DOHH2 (cell line): ENCODE results near the gene ITIH2.

Experiments used
- H3F3A ChIP-seq: fragments of 200-600 bp; sonication (generic), shearing (Covaris generic); 2 replicates; pipeline ENCODE4 v1.6.0; 2016; ENCODE audit warnings: antibody characterized with exemption, mild to moderate bottlenecking; ENCODE audit not compliant: control insufficient read depth, insufficient read depth
- H3K27ac ChIP-seq: fragments of 200-600 bp; sonication (generic); 2 replicates; pipeline ENCODE4 v1.5.1; 2014; ENCODE audit warnings: low read depth, mild to moderate bottlenecking, low read length, moderate library complexity
- H3K27me3 ChIP-seq: fragments of 200-600 bp; sonication (generic); 2 replicates; pipeline ENCODE4 v1.6.1; 2014; ENCODE audit warnings: mild to moderate bottlenecking, low read length, mixed read lengths; ENCODE audit not compliant: control insufficient read depth
- H3K36me3 ChIP-seq: fragments of 200-600 bp; sonication (generic); 2 replicates; pipeline ENCODE4 v1.6.1; 2014; ENCODE audit warnings: mild to moderate bottlenecking, low read length, moderate library complexity, mixed read lengths; ENCODE audit not compliant: control insufficient read depth
- H3K4me1 ChIP-seq: fragments of 200-600 bp; sonication (generic); 2 replicates; pipeline ENCODE4 v1.6.1; 2014; ENCODE audit warnings: mild to moderate bottlenecking, low read length, mixed read lengths; ENCODE audit not compliant: control insufficient read depth
- H3K4me2 ChIP-seq: fragments of 200-600 bp; sonication (generic); 2 replicates; pipeline ENCODE4 v1.6.0; 2014; ENCODE audit warnings: mild to moderate bottlenecking, low read length, moderate library complexity
- H3K4me3 ChIP-seq: fragments of 200-600 bp; sonication (generic); 2 replicates; pipeline ENCODE4 v1.5.1; 2014; ENCODE audit warnings: mild to moderate bottlenecking, low read length, mixed read lengths
- H3K79me2 ChIP-seq: fragments of 200-600 bp; sonication (generic); 2 replicates; pipeline ENCODE4 v1.6.1; 2014; ENCODE audit warnings: mild to moderate bottlenecking, low read length, mixed read lengths; ENCODE audit not compliant: control insufficient read depth
- H3K9me2 ChIP-seq: fragments of 200-600 bp; sonication (generic); replicated peaks from 2 replicates; pipeline ENCODE4 v1.6.1; 2014; ENCODE audit warnings: mild to moderate bottlenecking, low read length, mixed read lengths; ENCODE audit not compliant: control insufficient read depth
- H3K9me3 ChIP-seq: fragments of 200-600 bp; sonication (generic); 2 replicates; pipeline ENCODE4 v1.6.1; 2014; ENCODE audit warnings: antibody characterized with exemption, low read length, mixed read lengths; ENCODE audit not compliant: control insufficient read depth, insufficient read depth
- H4K20me1 ChIP-seq: fragments of 200-600 bp; sonication (generic); 2 replicates; pipeline ENCODE4 v1.6.0; 2014; ENCODE audit warnings: low read depth, mild to moderate bottlenecking, antibody characterized with exemption, low read length, moderate library complexity; ENCODE audit not compliant: control insufficient read depth, insufficient read depth
- CTCF ChIP-seq: fragments of 200-600 bp; sonication (generic); IDR thresholded peaks from one replicate; pipeline ENCODE4 v1.5.1; 2014; ENCODE audit warnings: antibody characterized with exemption, mild to moderate bottlenecking, low read depth, low read length; ENCODE audit not compliant: poor library complexity, severe bottlenecking
- EZH2phosphoT487 ChIP-seq: fragments of 200-600 bp; sonication (generic); IDR thresholded peaks from 2 replicates; pipeline ENCODE4 v1.6.1; 2017; ENCODE audit warnings: borderline replicate concordance, mild to moderate bottlenecking, antibody characterized with exemption, low read length, moderate library complexity, mixed read lengths

Gene ITIH2

GRCh38 chr10:7666253-7667023 lies 36.7 kb upstream of the ITIH2 start, which contains the start of gene ITIH5:
Gene ITIH5, minus strand, starts transcription at chr10:7666966. Its CDS starts 74 bp downstream, at chr10:7666892.
- Histone ChIP-seq H3K4me2 (no peak within 1 kb of the TSS), H3K79me2 (no peaks in the 10 kb centered on the region), H3K36me3 (no peaks in the 10 kb centered on the region), H3K27me3 (peaks cover 4% of the 10 kb centered on the region; the same call in 1 of the 2 replicates), H3K9me3 (no peaks in the 10 kb centered on the region), H3K27ac (no peak within 1 kb of the TSS), H3K4me3 (no peak within 1 kb of the TSS), H3F3A (no peaks in the 10 kb centered on the region), H3K9me2 (no peaks in the 10 kb centered on the region), H3K4me1 (no peaks in the 10 kb centered on the region), H4K20me1 (no peaks in the 10 kb centered on the region; the same call in 1 of the 2 replicates)
- no peak for TF ChIP-seq EZH2phosphoT487
- TF ChIP-seq CTCF: no peak

- Histone ChIP-seq H3K27me3 (peaks cover 6% of the 10 kb centered on the region), H3K27ac (no peak overlapping the region), H3K79me2 (no peaks in the 10 kb centered on the region), H3F3A (no peaks in the 10 kb centered on the region), H3K4me1 (no peaks in the 10 kb centered on the region), H3K36me3 (no peaks in the 10 kb centered on the region), H4K20me1 (no peaks in the 10 kb centered on the region; the same call in 1 of the 2 replicates), H3K9me2 (no peaks in the 10 kb centered on the region), H3K4me2 (no peak overlapping the region), H3K9me3 (no peaks in the 10 kb centered on the region), H3K4me3 (no peak overlapping the region)
- TF ChIP-seq CTCF (no peak), EZH2phosphoT487 (no peak)
Measured at GRCh38 chr10:7667262-7668141, 35.6 kb upstream of the ITIH2 start.

GRCh38 chr10:7670157-7670556 lies 33.0 kb upstream of the ITIH2 start:
- H3K4me2 ChIP-seq: no peak overlapping the region
- H3K27me3 ChIP-seq: peaks cover 7% of the 10 kb centered on the region

More at GRCh38 chr10:7670157-7670556, 33.0 kb upstream of the ITIH2 start:
- TF ChIP-seq EZH2phosphoT487 (no peak), CTCF (no peak)
- Histone ChIP-seq H3K9me3 (no peaks in the 10 kb centered on the region), H3K4me3 (no peak overlapping the region), H3K79me2 (no peaks in the 10 kb centered on the region), H3K27ac (no peak overlapping the region), H3K36me3 (no peaks in the 10 kb centered on the region), H3F3A (no peaks in the 10 kb centered on the region), H3K4me1 (no peaks in the 10 kb centered on the region), H3K9me2 (no peaks in the 10 kb centered on the region), H4K20me1 (no peaks in the 10 kb centered on the region; the same call in 1 of the 2 replicates)
